RWPE1 (cell line): Measurements from ENCODE around the gene SLTM.
A peak's percentile ranks its signal among the peaks of the same experiment; 100 is the strongest.
"Not testable (repeated sequence)": the region's sequence is repeated elsewhere in the genome, so short reads cannot be mapped to it uniquely, and the experiment has no call there.

Experiments
- CTCF ChIA-PET: fragments of 350-600 bp; sonication (Branson Sonifier 250); formaldehyde crosslinking; extraction: SDS; loops from one replicate; lab custom pipeline; 2021; lab: Yijun Ruan, JAX
- POLR2A ChIA-PET: fragments of 400-600 bp; formaldehyde crosslinking; extraction: SDS; loops from one replicate; lab custom pipeline; 2020; ENCODE audit warnings: antibody characterized with exemption; ENCODE audit not compliant: low non-redundant PET; lab: Yijun Ruan, JAX
- DNase-seq: peaks from one replicate; pipeline ENCODE4 v3.0.0; 2012; ENCODE audit warnings: low spot score
- H3K27ac ChIP-seq: fragments of 450-650 bp; 2 replicates; pipeline ENCODE4 v1.5.1; 2017
- CTCF ChIP-seq: fragments of 450-650 bp; conservative IDR thresholded peaks from 2 replicates; pipeline ENCODE4 v1.5.1; 2017; ENCODE audit warnings: low read depth, mild to moderate bottlenecking

Gene SLTM

GRCh38 chr15:58929891-58930416 is 3.5 kb downstream of the SLTM start:
- CTCF ChIA-PET, result interaction anchor here (0.6 to 0.7 kb wide), 3 partner anchors 18 to 562 kb away, joined by 3 read pairs; no protein-coding TSS in a partner anchor
- H3K27ac ChIP-seq, result no peak overlapping the region
- POLR2A ChIA-PET, result interaction anchor here (0.6 to 0.7 kb wide), 3 partner anchors 33 to 1445 kb away, joined by 4 to 5 read pairs (median 4); no protein-coding TSS in a partner anchor
- no peak for DNase-seq
- TF ChIP-seq CTCF, result no peak

GRCh38 chr15:58926823-58927222 is 6.7 kb downstream of the SLTM start:
- ChIA-PET CTCF (no interaction called here), POLR2A (no interaction called here)
- no peak for DNase-seq
- no peak for TF ChIP-seq CTCF
- H3K27ac ChIP-seq, result no peak overlapping the region

GRCh38 chr15:58924327-58924726 is 9.2 kb downstream of the SLTM start:
- TF ChIP-seq CTCF, result no peak
- ChIA-PET CTCF (no interaction called here), POLR2A (interaction anchor here (0.6 to 0.7 kb wide), 2 partner anchors 10 to 241 kb away, joined by 9 read pairs; no protein-coding TSS in a partner anchor)
- peak overlapping the region; percentile 63 for H3K27ac ChIP-seq
- DNase-seq, result no peak

- H3K27ac ChIP-seq, result peak overlapping the region; percentile 47
- POLR2A ChIA-PET, result interaction anchor here (0.6 kb wide), 1 partner anchor 241 kb away, joined by 9 read pairs; no protein-coding TSS in a partner anchor
- TF ChIP-seq CTCF, result no peak
- no peak for DNase-seq
- CTCF ChIA-PET, result no interaction called here
Observed at GRCh38 chr15:58923696-58924300, 9.7 kb downstream of the SLTM start.

- no peak for DNase-seq
- ChIA-PET POLR2A (no interaction called here), CTCF (no interaction called here)
- H3K27ac ChIP-seq, result no peak overlapping the region
- no peak for TF ChIP-seq CTCF
Observed at GRCh38 chr15:58923284-58923683, 10.2 kb downstream of the SLTM start.

GRCh38 chr15:58921267-58921790 is 12.2 kb downstream of the SLTM start:
- no peak overlapping the region for H3K27ac ChIP-seq
- POLR2A ChIA-PET, result interaction anchor here (0.6 kb wide), 1 partner anchor 517 kb away, joined by 3 read pairs; no protein-coding TSS in a partner anchor
- TF ChIP-seq CTCF, result no peak
- CTCF ChIA-PET, result interaction anchor here (0.6 kb wide), 1 partner anchor 43 kb away, joined by 3 read pairs; no protein-coding TSS in a partner anchor
- DNase-seq, result no peak

GRCh38 chr15:58920447-58920846 is 13.0 kb downstream of the SLTM start:
- CTCF ChIA-PET, result interaction anchor here (0.6 kb wide), 1 partner anchor 41 kb away, joined by 3 read pairs; no protein-coding TSS in a partner anchor
- H3K27ac ChIP-seq, DNase-seq, POLR2A ChIA-PET: not testable (repeated sequence)
